Effector memory CD8-positive, alpha-beta T cell (primary cell): ENCODE data around the gene CCDC68.

Source experiments
- ATAC-seq: fragments of 150-1000 bp; cut with Tn5 transposase; replicated peaks from 2 replicates; pipeline ENCODE4 v1.10.0; 2021; ENCODE audit warnings: mild to moderate bottlenecking, moderate library complexity
- DNase-seq, 3 experiments: peaks; one replicate each; pipeline ENCODE4 v3.0.0; 2021
- H3K27ac Mint-ChIP-seq, 2 donors: one replicate each; pipeline ENCODE4 v1.8.0; 2022; ENCODE audit warnings: mild to moderate bottlenecking in 2 of 2, mixed read lengths in 2 of 2, moderate library complexity in 2 of 2
- H3K27me3 Mint-ChIP-seq, 2 donors: one replicate each; pipeline ENCODE4 v1.8.0; 2022; ENCODE audit warnings: mixed read lengths in 2 of 2
- H3K36me3 Mint-ChIP-seq: one replicate; pipeline ENCODE4 v1.8.0; 2022; ENCODE audit warnings: mild to moderate bottlenecking, moderate library complexity, mixed read lengths; ENCODE audit not compliant: insufficient read depth
- H3K4me1 Mint-ChIP-seq, 2 donors: one replicate each; pipeline ENCODE4 v1.8.0; 2022; ENCODE audit warnings: low read depth in 2 of 2, mixed read lengths in 2 of 2
- H3K4me3 Mint-ChIP-seq, 2 donors: one replicate each; pipeline ENCODE4 v1.8.0; 2022; ENCODE audit warnings: mild to moderate bottlenecking in 2 of 2, mixed read lengths in 2 of 2, moderate library complexity in 2 of 2
- H3K9me3 Mint-ChIP-seq, 2 donors: one replicate each; pipeline ENCODE4 v1.8.0; 2022; ENCODE audit warnings: mixed read lengths in 2 of 2

The CCDC68 gene

GRCh38 chr18:54924948-54925347, 34.3 kb downstream of the CCDC68 start:
- ATAC-seq (no peak), DNase-seq (no peak)
- Mint-ChIP-seq H3K27me3 (peaks cover 0 to 8% of the 10 kb centered on the region in 2 donors), H3K9me3 (no peaks in the 10 kb centered on the region), H3K27ac (no peak overlapping the region), H3K4me1 (no peaks in the 10 kb centered on the region), H3K4me3 (no peak overlapping the region), H3K36me3 (no peaks in the 10 kb centered on the region)

DNA sequence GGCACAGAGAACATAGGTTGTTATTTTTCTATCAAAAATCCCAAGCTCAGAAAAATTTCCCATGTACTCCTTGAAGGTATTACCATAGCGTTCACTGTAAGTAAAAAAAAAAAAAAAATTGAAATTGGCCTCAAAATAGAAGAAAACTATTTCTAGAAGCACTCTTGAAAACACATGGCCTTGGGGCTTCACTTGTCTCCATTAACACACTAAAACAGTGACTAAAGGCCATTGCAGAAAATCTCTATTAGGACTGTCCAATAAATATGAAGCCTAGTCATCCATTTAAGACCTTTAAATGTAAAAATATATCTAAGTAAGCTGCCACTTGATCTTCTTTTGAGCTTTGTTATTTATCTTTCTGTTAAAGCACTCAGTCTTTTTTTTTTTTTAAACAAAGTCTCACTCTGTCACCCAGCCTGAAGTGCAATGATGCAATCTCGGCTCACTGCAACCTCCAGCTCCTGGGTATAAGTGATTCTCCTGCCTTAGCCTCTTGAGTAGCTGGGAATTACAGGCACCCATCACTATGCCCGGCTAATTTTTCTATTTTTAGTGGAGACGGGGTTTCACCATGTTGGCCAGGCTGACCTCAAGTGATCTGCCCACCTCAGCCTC, 35.8 kb downstream of the CCDC68 start:
- ATAC-seq (no peak), DNase-seq (no peak)
- H3K4me3 Mint-ChIP-seq, result no peak overlapping the region
- H3K27ac Mint-ChIP-seq, result no peak overlapping the region
- H3K36me3 Mint-ChIP-seq, result no peaks in the 10 kb centered on the region
- peaks cover 0 to 14% of the 10 kb centered on the region in 2 donors for H3K27me3 Mint-ChIP-seq
- H3K9me3 Mint-ChIP-seq, result no peaks in the 10 kb centered on the region
- no peaks in the 10 kb centered on the region for H3K4me1 Mint-ChIP-seq

DNA sequence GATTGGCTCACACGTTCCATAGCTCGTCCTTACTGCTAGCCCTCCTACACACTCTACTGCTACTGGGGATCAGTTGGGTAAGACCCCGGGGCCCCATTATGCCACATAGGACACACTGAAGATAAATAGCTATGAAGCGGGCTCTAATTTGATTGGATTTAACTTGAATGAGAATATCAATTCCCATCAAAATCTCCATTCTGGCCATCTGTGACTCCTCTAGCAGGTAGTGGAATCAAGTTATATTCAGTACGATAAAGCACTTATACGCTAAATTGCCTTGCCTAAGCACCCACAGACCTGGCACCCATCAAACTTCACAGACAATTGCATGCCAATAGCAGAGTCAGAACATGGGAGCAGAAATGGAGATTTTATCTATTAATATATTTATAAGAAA, 39.8 kb downstream of the CCDC68 start:
- H3K4me1 Mint-ChIP-seq, result no peaks in the 10 kb centered on the region
- no peaks in the 10 kb centered on the region for H3K9me3 Mint-ChIP-seq
- no peak overlapping the region for H3K27ac Mint-ChIP-seq
- H3K36me3 Mint-ChIP-seq, result no peaks in the 10 kb centered on the region
- ATAC-seq (no peak), DNase-seq (no peak)
- peaks cover 0 to 14% of the 10 kb centered on the region in 2 donors for H3K27me3 Mint-ChIP-seq
- H3K4me3 Mint-ChIP-seq, result no peak overlapping the region

DNA sequence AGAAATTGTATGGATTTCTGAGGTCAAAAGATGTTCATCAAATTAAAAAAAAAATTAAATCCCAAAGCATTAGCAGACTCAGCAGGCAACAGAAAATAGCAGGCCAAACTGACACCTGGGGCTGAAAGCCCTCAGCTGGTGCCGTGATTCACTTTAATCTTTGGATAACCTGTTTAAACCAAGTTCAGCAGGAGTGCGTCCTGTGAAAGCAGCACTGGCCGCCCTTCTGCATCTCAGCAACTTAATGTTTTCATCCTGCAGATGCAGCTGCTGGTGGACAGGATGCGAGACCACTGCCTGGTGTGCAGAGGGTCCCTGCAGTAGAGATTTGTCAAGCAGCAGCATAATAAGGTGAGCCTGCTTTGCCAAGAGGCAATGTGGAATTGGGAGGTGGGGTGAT, 41.2 kb downstream of the CCDC68 start:
- no peak for ATAC-seq
- no peaks in the 10 kb centered on the region for H3K4me1 Mint-ChIP-seq
- H3K4me3 Mint-ChIP-seq, result no peak overlapping the region
- H3K9me3 Mint-ChIP-seq, result no peaks in the 10 kb centered on the region
- H3K36me3 Mint-ChIP-seq, result no peaks in the 10 kb centered on the region
- DNase-seq, result no peak
- peaks cover 0 to 14% of the 10 kb centered on the region in 2 donors for H3K27me3 Mint-ChIP-seq
- no peak overlapping the region for H3K27ac Mint-ChIP-seq

GRCh38 chr18:54916507-54916906, 42.8 kb downstream of the CCDC68 start:
- Mint-ChIP-seq H3K4me1 (no peaks in the 10 kb centered on the region), H3K27me3 (peaks cover 0 to 6% of the 10 kb centered on the region in 2 donors), H3K27ac (no peak overlapping the region), H3K9me3 (no peaks in the 10 kb centered on the region), H3K36me3 (no peaks in the 10 kb centered on the region), H3K4me3 (no peak overlapping the region)
- ATAC-seq, result no peak
- no peak for DNase-seq

- no peak for DNase-seq
- no peak for ATAC-seq
- peaks cover 0 to 9% of the 10 kb centered on the region in 2 donors for H3K27me3 Mint-ChIP-seq
- no peak overlapping the region for H3K4me3 Mint-ChIP-seq
- no peaks in the 10 kb centered on the region for H3K4me1 Mint-ChIP-seq
- no peak overlapping the region for H3K27ac Mint-ChIP-seq
- no peaks in the 10 kb centered on the region for H3K9me3 Mint-ChIP-seq
- H3K36me3 Mint-ChIP-seq, result no peaks in the 10 kb centered on the region
These were observed 44.4 kb downstream of the CCDC68 start for GRCh38 chr18:54914816-54915215.

- H3K27ac Mint-ChIP-seq, result no peak overlapping the region
- no peak overlapping the region for H3K4me3 Mint-ChIP-seq
- H3K4me1 Mint-ChIP-seq, result no peaks in the 10 kb centered on the region
- H3K9me3 Mint-ChIP-seq, result no peaks in the 10 kb centered on the region
- peaks cover 0 to 21% of the 10 kb centered on the region in 2 donors for H3K27me3 Mint-ChIP-seq
- no peaks in the 10 kb centered on the region for H3K36me3 Mint-ChIP-seq
- no peak for ATAC-seq
- no peak for DNase-seq
These were observed 47.7 kb downstream of the CCDC68 start for GRCh38 chr18:54911551-54911950.

- no peaks in the 10 kb centered on the region for H3K9me3 Mint-ChIP-seq
- H3K36me3 Mint-ChIP-seq, result no peaks in the 10 kb centered on the region
- H3K27ac Mint-ChIP-seq, result no peak overlapping the region
- no peak for DNase-seq
- peaks cover 0 to 23% of the 10 kb centered on the region in 2 donors for H3K27me3 Mint-ChIP-seq
- no peaks in the 10 kb centered on the region for H3K4me1 Mint-ChIP-seq
- no peak overlapping the region for H3K4me3 Mint-ChIP-seq
- no peak for ATAC-seq
These were observed 48.9 kb downstream of the CCDC68 start for GRCh38 chr18:54910161-54910919.

DNA sequence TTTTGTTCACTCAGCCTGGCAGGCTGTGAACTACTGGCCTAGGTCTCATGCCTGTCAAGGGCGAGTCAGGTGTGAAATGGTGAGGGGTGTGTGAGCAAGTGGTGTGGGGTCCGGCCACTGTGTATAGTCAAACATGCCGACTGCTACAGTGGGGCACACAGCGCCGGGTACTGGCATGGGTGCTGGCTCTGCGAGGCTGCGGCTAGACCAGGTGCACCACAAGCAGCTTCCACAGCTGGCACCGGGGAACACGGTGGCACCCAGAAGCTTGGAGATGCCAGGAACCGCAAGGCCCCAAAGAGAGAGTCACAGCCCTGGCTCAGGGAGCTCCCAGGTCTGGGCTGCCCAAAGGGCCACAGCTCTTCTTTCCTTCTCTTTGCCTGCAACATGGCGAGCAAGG, 49.7 kb downstream of the CCDC68 start:
- ATAC-seq, result no peak
- no peak for DNase-seq
- Mint-ChIP-seq H3K27me3 (peaks cover 0 to 23% of the 10 kb centered on the region in 2 donors), H3K4me1 (no peaks in the 10 kb centered on the region), H3K9me3 (no peaks in the 10 kb centered on the region), H3K36me3 (no peaks in the 10 kb centered on the region), H3K4me3 (no peak overlapping the region), H3K27ac (no peak overlapping the region)

DNA sequence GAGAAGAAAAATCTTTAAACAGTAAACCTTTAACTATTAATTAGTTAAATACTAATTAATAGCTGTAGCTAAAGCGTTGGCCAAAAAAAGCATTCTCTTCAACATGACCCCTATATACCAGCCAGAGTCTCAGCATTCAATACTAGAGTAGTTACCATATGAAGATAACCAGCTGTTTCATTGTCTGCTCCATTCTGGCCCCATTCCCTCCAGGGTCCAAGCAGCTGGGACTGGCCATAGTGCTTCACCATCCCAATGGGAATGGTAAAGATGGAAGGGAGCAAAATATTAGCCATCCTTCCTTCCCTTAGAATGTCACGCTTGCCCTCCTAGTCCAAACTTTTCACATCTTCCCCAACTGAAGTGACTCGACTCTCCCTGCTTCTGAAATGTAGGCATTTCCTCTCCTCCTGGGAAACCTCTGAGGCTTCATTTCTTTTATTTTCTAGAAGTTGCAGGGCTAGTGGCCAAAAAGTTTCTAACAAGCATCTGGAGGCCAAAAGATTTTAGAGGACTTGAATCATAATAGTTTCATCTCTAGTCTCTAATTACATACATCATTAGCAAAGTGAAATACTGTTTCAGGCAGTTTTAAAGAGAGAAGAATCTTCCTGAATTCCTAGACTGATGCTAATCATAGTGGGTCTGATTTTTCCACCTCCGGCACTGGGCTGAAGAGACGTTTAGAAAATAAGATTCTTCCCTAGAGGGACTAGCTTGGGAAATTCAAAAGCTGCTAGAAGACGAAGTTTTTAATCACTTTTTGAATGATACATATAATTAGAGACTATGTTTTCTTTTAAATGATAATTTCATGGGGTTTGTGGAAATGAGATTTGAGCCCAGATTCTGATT, 52.7 kb downstream of the CCDC68 start:
- Mint-ChIP-seq H3K9me3 (no peaks in the 10 kb centered on the region), H3K4me3 (no peak overlapping the region), H3K4me1 (no peaks in the 10 kb centered on the region), H3K36me3 (no peaks in the 10 kb centered on the region), H3K27ac (no peak overlapping the region), H3K27me3 (peaks cover 0 to 23% of the 10 kb centered on the region in 2 donors)
- ATAC-seq, result no peak
- no peak for DNase-seq

DNA sequence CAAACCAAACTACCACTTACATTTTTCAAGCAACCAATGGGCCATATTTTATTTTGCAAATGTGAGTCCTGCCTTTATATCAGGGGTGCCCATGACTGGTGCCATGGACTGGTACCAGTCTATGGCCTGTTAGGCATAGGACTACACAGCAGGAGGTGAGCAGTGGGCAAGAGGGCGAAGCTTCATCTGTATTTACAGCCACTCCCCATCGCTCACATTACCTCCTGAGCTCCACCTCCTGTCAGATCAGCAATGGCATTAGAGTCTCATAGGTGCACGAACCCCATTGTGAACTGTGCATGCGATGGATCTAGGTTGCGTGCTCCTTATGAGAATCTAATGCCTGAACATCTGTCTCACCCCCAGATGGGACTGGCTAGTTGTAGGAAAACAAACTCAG, 53.6 kb downstream of the CCDC68 start:
- no peak for DNase-seq
- H3K27me3 Mint-ChIP-seq, result peaks cover 0 to 23% of the 10 kb centered on the region in 2 donors
- H3K36me3 Mint-ChIP-seq, result no peaks in the 10 kb centered on the region
- ATAC-seq, result no peak
- H3K27ac Mint-ChIP-seq, result no peak overlapping the region
- H3K4me3 Mint-ChIP-seq, result no peak overlapping the region
- H3K4me1 Mint-ChIP-seq, result no peaks in the 10 kb centered on the region
- no peaks in the 10 kb centered on the region for H3K9me3 Mint-ChIP-seq

- H3K27ac Mint-ChIP-seq, result no peak overlapping the region
- peaks cover 0 to 19% of the 10 kb centered on the region in 2 donors for H3K27me3 Mint-ChIP-seq
- H3K4me1 Mint-ChIP-seq, result no peaks in the 10 kb centered on the region
- no peak for DNase-seq
- no peak overlapping the region for H3K4me3 Mint-ChIP-seq
- ATAC-seq, result no peak
- no peaks in the 10 kb centered on the region for H3K36me3 Mint-ChIP-seq
- no peaks in the 10 kb centered on the region for H3K9me3 Mint-ChIP-seq
These were observed 54.7 kb downstream of the CCDC68 start for GRCh38 chr18:54904581-54904980.

DNA sequence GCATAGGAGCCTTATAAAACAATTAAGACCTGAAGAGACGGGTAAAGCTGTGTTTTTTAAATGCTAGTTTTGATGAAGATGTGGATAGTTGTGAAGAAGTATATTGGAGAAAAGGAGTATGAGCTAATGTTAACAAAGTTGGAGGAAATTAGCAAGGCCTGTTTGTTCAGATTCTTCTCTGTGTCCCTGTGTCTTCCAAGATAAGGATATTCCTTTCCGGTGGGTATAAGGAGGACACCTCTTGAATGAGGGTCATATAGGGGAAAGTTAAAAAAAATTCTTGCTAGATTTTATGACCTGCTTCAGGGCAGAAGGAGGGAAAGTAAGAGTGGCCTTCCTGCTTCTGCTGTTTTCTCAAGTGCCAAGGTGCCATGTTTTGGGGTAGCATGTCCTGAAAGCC, 59.0 kb downstream of the CCDC68 start:
- Mint-ChIP-seq H3K27ac (no peak overlapping the region), H3K4me3 (no peak overlapping the region), H3K36me3 (peaks cover 3% of the 10 kb centered on the region), H3K27me3 (no peaks in the 10 kb centered on the region), H3K9me3 (no peaks in the 10 kb centered on the region), H3K4me1 (no peaks in the 10 kb centered on the region)
- DNase-seq (no peak), ATAC-seq (no peak)

DNA sequence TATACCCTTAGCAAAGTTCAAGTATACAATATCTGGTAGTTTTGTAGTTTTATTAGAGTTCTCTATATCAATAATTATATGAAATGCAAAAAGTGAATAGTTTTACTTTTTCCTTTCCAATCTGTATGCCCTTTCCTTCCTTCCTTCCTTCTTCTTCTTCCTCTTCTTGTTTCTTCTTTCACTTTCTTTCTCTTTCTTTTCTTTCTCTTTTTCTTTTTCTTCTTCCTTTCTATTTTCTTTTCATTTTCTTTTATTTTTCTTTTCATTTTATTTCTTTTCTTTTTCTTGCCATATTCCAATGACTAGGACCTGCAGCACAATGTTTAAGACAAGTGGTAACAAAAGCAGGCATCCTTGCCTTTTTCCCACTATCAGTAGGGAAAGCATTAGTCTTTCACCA, 59.8 kb downstream of the CCDC68 start:
- DNase-seq (no peak), ATAC-seq (no peak)
- Mint-ChIP-seq H3K4me3 (no peak overlapping the region), H3K9me3 (no peaks in the 10 kb centered on the region), H3K36me3 (peaks cover 3% of the 10 kb centered on the region), H3K27me3 (no peaks in the 10 kb centered on the region), H3K27ac (no peak overlapping the region), H3K4me1 (no peaks in the 10 kb centered on the region)
